HG03159 (cell line): ENCODE data around the gene ANXA9.

ENCODE experiments used
- ATAC-seq: cut with Tn5 transposase; IDR thresholded peaks from one replicate; pipeline ENCODE4 v1.9.1; 2021; ENCODE audit warnings: mild to moderate bottlenecking, moderate library complexity; ENCODE audit not compliant: unreplicated experiment

Gene ANXA9

DNA sequence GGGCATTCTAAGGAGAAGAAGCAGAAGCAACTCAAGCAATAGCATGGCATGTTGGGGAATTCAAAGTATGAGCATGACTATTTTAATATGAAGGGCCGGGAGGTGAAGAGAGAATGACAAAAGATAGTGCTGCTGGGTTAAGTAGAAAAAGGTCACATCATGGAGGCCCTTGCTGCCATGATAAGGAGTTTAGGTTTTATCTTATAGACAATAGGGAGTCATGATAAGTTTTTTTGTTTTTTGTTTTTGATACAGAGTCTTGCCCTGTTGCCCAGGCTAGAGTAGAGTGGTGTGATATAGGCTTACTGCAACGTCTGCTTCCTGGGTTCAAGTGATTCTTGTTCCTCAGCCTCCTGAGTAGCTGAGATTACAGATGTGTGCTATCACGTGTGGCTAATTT lies 57.4 kb downstream of the ANXA9 start:
- no peak for ATAC-seq

- no peak for ATAC-seq
These were observed 61.1 kb downstream of the ANXA9 start for GRCh38 chr1:151043163-151043562.
